NCI-H446 treated with DMSO at 0.1 percent for 48 hours (cell line): Measurements from ENCODE around the gene ITIH1.

Experiments used
- DNase-seq: peaks from one replicate; lab custom pipeline; 2025; lab: John Stamatoyannopoulos, UW

Gene ITIH1

GRCh38 chr3:52841211-52841980 is 64.0 kb downstream of the ITIH1 start:
- no peak for DNase-seq
